Measurements from ENCODE around the gene PUS3.

GRCh38 chr11:125945797-125946520, 43.0 kb upstream of the PUS3 start, which contains the start of gene VSIG10L2:
- no peak for TF ChIP-seq GATA3 (IDR thresholded peaks at IDR 0.05; ENCODE audit: low read depth, low read length)
- no peak for TF ChIP-seq GATA2 (IDR thresholded peaks at IDR 0.05; ENCODE audit: low read depth, low read length)
